Effector memory CD4-positive, alpha-beta T cell (primary cell): ENCODE data around the gene MSTN.
A peak's percentile ranks its signal among the peaks of the same experiment; 100 is the strongest.

ENCODE experiments used
- DNase-seq, 3 donors: peaks; one replicate each; pipeline ENCODE4 v3.0.0-alpha.2; 2020
- H3K27ac ChIP-seq: 2 replicates; pipeline ENCODE4 v1.7.0; 2013; ENCODE audit warnings: mild to moderate bottlenecking, low read length, moderate library complexity; ENCODE audit not compliant: insufficient read depth, poor library complexity, severe bottlenecking
- H3K27me3 ChIP-seq: replicated peaks from 2 replicates; pipeline ENCODE4 v1.7.0; 2013; ENCODE audit warnings: mild to moderate bottlenecking, low read length; ENCODE audit not compliant: insufficient read depth, control insufficient read depth, poor library complexity, severe bottlenecking
- H3K36me3 ChIP-seq: 2 replicates; pipeline ENCODE4 v1.7.0; 2013; ENCODE audit warnings: mild to moderate bottlenecking, low read length, moderate library complexity; ENCODE audit not compliant: control insufficient read depth, insufficient read depth
- H3K4me1 ChIP-seq: 2 replicates; pipeline ENCODE4 v1.7.0; 2013; ENCODE audit warnings: low read length, mild to moderate bottlenecking; ENCODE audit not compliant: control insufficient read depth, insufficient read depth, poor library complexity, severe bottlenecking
- H3K4me3 ChIP-seq: 2 replicates; pipeline ENCODE4 v1.7.0; 2013; ENCODE audit warnings: low read length, low read depth, mild to moderate bottlenecking; ENCODE audit not compliant: insufficient read depth, poor library complexity, severe bottlenecking
- H3K9me3 ChIP-seq: 2 replicates; pipeline ENCODE4 v1.7.0; 2013; ENCODE audit warnings: mild to moderate bottlenecking, low read length, moderate library complexity; ENCODE audit not compliant: control insufficient read depth

The MSTN gene

DNA sequence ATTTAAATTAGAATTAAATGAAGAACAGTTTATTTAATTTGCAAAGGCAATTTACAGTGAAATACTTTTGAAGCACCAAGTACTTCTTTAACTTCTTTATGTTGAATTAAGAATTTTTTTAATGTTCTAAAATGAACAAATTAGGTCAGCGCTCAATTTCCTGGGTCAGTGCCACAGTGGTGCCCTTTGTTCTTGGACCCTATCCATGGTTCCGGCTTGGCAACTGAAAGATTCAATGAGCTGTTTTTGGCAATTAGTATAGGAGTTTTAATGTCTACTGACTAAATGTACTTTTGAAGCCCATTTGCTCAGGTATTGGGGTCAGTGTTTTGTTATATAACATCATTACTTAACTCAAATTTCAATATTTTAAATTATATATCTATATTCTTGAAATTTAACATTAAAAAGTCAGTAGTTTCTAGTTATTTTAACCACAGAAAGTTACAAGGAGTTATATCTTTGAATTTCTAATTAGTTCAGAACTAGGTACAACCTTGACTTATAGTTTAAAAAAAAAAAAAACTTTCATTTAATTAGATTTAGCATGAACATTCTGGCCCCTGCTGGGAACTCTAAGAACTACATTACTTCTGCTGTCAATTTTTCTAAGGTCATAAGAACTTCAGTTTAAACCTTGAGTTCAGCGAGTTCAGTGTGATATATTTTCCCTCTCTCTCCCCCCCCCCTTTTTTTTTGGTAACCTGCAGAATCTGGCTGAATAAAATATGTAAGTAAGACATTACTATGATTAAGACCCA lies 7.6 kb upstream of the MSTN start:
- Histone ChIP-seq H3K9me3 (no peaks in the 10 kb centered on the region), H3K4me3 (no peak overlapping the region), H3K36me3 (no peaks in the 10 kb centered on the region), H3K4me1 (no peaks in the 10 kb centered on the region), H3K27ac (no peak overlapping the region), H3K27me3 (no peaks in the 10 kb centered on the region)
- DNase-seq: peak in 1 of 3 donors; percentile 3

DNA sequence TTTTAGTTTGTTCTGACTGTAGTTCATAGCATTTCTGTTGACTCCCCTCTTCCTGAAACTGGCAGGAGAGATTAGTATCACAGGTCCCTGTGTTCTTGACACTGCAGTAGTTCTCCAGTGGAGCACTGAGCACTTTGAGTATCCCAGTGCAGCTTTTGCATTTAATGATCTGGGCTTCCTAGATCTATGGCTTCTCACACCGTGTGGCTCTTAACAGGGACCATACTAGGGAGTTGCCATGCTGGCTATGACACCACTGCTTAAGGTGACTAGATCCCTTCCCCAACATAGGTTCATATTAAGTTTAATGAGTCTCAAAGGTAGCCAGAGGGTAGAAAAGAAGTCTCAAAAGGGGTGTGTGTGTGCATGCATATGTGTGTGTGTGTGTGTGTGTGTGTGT lies 6.2 kb upstream of the MSTN start:
- H3K4me3 ChIP-seq: no peak overlapping the region
- DNase-seq: no peak
- H3K27me3 ChIP-seq: no peaks in the 10 kb centered on the region
- H3K36me3 ChIP-seq: no peaks in the 10 kb centered on the region
- H3K4me1 ChIP-seq: no peaks in the 10 kb centered on the region
- no peak overlapping the region for H3K27ac ChIP-seq
- no peaks in the 10 kb centered on the region for H3K9me3 ChIP-seq

DNA sequence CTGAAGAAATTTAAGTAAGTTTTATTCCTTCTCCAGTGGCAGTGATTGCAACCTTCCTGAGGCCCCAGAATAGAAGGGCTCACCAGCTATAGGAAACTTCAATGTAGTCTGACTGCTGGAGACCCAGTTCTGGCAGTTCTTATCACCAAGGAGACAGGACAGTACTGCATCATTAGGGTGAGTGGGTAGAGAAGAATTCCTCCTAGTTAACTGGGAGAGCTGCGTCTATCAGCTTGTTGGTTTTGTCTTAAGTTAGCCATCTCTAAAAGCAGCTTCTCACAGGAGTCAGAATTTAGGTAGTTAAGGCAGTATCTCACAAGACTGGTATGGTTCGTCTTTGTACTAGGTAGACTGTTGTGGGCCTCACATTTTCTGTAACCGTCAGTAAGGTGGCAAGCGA lies 3.3 kb upstream of the MSTN start:
- Histone ChIP-seq H3K4me3 (no peak overlapping the region), H3K4me1 (no peaks in the 10 kb centered on the region), H3K27me3 (no peaks in the 10 kb centered on the region), H3K36me3 (no peaks in the 10 kb centered on the region), H3K27ac (no peak overlapping the region), H3K9me3 (no peaks in the 10 kb centered on the region)
- DNase-seq: no peak

DNA sequence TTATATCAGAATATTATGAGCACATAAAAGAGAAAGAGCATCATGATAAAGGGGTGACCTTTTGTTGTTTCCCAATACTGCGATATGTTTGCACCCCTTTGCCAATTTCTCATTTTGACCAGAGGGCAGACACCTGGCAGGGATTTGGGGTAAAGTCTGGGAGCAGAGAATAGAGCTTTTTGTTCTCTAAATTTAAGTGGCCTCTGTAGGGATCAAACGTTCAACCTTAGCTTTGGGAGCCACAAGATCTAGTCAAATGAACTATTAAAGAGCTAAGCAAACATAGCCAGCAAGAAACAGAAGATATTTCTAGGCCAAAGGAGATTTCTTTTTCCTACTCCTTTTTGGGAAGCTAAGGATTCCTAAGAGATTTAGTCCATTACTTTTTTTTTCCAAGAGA lies 1.1 kb upstream of the MSTN start:
- Histone ChIP-seq H3K27ac (no peak overlapping the region), H3K27me3 (no peaks in the 10 kb centered on the region)

DNA sequence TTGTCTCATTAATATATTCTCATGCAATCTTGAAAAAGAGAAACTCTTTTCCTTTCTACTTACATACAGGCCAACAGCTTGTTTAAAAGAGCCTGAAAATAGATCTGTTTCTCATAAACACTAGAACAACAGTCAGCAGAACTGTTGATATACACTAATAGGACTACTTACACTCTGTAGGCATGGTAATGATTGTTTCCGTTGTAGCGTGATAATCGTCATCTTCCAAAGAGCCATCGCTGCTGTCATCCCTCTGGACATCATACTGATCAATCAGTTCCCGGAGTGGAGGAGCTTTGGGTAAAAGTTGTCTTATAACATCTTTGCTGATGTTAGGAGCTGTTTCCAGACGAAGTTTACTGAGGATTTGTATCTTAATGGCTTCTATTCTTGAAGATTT lies 476 bp downstream of the MSTN start:
- Histone ChIP-seq H3K27ac (no peak overlapping the region), H3K9me3 (no peaks in the 10 kb centered on the region), H3K36me3 (no peaks in the 10 kb centered on the region), H3K4me1 (no peaks in the 10 kb centered on the region), H3K27me3 (no peaks in the 10 kb centered on the region), H3K4me3 (no peak overlapping the region)
- DNase-seq: no peak

More for the DNA sequence above, 1.1 kb upstream of the MSTN start:
- DNase-seq: no peak
- H3K36me3 ChIP-seq: no peaks in the 10 kb centered on the region
- no peaks in the 10 kb centered on the region for H3K4me1 ChIP-seq
- no peak overlapping the region for H3K4me3 ChIP-seq
- no peaks in the 10 kb centered on the region for H3K9me3 ChIP-seq

DNA sequence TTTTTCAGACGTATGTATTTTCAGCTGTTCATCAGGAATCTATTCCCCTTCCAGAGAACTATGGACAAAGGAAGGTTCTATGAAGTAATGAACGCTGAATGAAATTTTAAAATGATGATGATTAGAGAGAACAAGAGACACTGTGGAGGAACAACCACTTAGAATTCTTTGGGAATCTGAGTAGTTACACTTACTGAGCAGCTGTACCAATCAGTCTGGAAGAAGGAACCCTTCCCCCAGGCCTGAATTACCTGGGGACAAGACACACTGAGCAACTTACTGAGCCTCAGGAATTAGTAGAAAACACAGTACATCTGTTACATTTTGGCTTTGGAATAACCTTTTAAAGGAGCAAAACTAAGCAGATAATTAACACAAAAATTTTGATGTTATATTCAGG lies 1.9 kb downstream of the MSTN start:
- Histone ChIP-seq H3K27ac (no peak overlapping the region), H3K4me1 (no peaks in the 10 kb centered on the region), H3K27me3 (no peaks in the 10 kb centered on the region), H3K36me3 (no peaks in the 10 kb centered on the region), H3K9me3 (no peaks in the 10 kb centered on the region), H3K4me3 (no peak overlapping the region)
- DNase-seq: no peak

DNA sequence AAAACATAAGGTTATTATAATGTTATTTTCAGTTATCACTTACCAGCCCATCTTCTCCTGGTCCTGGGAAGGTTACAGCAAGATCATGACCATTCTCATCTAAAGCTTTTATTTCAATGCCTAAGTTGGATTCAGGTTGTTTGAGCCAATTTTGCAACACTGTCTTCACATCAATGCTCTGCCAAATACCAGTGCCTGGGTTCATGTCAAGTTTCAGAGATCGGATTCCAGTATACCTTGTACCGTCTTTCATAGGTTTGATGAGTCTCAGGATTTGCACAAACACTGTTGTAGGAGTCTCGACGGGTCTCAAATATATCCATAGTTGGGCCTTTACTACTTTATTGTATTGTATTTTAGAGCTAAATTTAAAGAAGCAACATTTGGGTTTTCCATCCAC lies 2.5 kb downstream of the MSTN start:
- no peak for DNase-seq
- no peak overlapping the region for H3K4me3 ChIP-seq
- H3K36me3 ChIP-seq: no peaks in the 10 kb centered on the region
- H3K9me3 ChIP-seq: no peaks in the 10 kb centered on the region
- no peaks in the 10 kb centered on the region for H3K27me3 ChIP-seq
- no peaks in the 10 kb centered on the region for H3K4me1 ChIP-seq
- H3K27ac ChIP-seq: no peak overlapping the region

DNA sequence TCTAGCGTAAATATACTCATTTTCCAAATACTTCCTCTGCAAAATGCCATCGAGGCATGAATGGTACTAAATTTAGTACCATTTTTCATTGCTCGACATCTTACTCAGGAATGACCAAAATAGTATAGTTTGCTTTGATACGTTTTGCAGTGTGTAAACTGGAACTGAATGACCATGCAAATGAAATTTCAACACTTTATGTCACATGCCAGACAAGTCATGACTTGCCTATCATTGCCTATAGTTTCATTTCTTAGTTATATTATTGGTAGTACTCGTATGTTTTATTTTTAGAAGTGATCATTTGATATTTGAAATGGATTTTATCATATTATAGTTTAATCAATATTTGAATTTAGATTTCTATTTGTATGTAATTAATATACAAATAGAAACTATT lies 9.1 kb downstream of the MSTN start:
- Histone ChIP-seq H3K4me3 (no peak overlapping the region), H3K36me3 (no peaks in the 10 kb centered on the region), H3K27ac (no peak overlapping the region), H3K9me3 (no peaks in the 10 kb centered on the region), H3K4me1 (no peaks in the 10 kb centered on the region), H3K27me3 (no peaks in the 10 kb centered on the region)
- DNase-seq: no peak

DNA sequence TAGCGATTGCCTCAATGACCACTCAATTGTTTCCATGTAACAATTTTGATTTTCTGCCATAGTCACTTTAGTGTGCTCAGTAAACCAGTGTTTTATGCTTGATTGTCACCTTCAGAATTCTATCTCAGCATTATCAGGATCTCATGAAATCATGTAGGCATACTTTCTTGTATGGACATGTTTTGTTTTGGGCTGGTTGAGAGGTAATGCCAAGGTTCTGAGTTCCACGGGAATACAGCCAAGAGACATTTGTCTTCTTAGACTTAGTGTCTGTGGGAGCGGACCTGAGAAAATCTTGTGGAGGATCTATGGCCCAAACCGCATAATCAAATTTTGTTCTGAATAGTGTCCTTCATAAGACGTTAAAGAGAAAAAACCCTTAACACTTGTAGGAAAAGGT lies 10.2 kb downstream of the MSTN start:
- Histone ChIP-seq H3K4me1 (no peaks in the 10 kb centered on the region), H3K4me3 (no peak overlapping the region), H3K27me3 (no peaks in the 10 kb centered on the region), H3K9me3 (no peaks in the 10 kb centered on the region), H3K27ac (no peak overlapping the region), H3K36me3 (no peaks in the 10 kb centered on the region)
- DNase-seq: no peak

DNA sequence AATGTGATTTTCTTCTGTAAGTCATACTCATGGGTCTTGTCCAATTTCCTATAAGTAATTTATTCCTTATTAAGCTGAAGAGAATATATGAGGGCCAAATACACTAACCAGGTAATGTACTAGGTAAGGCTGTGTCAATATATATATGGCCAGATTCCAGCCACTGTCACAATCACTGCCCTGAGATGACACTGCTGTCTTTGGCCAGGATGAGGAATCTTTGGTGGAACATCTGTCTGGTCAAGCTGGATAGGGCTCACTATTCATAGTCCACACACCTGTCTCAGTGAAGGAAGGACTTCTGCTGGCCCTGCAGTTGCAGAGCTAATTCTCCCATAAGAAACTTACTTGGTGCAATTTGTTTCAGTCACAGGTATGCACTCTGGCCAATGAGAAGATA lies 11.3 kb downstream of the MSTN start:
- Histone ChIP-seq H3K4me1 (no peaks in the 10 kb centered on the region), H3K27me3 (no peaks in the 10 kb centered on the region), H3K9me3 (no peaks in the 10 kb centered on the region), H3K36me3 (no peaks in the 10 kb centered on the region), H3K27ac (no peak overlapping the region), H3K4me3 (no peak overlapping the region)
- DNase-seq: no peak
